Activated T-helper 2 cell treated with anti-CD3 and anti-CD28 coated beads, Interferon-gamma antibody, Interleukin-2, Interleukin-4, amounts not matched to agents 10 μg/mL and 5 μg/mL and 100 μg/mL, durations not matched to agents 14 hours and 24 hours and 36 hours (primary cell): ENCODE measurements around the gene HSPG2. TPM values are rescaled to one million over a fixed set of nuclear protein-coding genes. Genes with fewer than 3 reads are reported as not detected.

ENCODE experiments used
- DNase-seq: peaks from one replicate; pipeline ENCODE4 v3.0.0; 2021; ENCODE audit warnings: low spot score
- H3K27ac Mint-ChIP-seq: one replicate; pipeline ENCODE4 v1.8.0; 2021; ENCODE audit warnings: mixed read lengths
- H3K27me3 Mint-ChIP-seq: one replicate; pipeline ENCODE4 v1.8.0; 2021; ENCODE audit warnings: low read depth, mixed read lengths
- H3K36me3 Mint-ChIP-seq: one replicate; pipeline ENCODE4 v1.8.0; 2021; ENCODE audit warnings: low read depth, mixed read lengths
- H3K4me1 Mint-ChIP-seq: one replicate; pipeline ENCODE4 v1.8.0; 2021; ENCODE audit warnings: low read depth, mixed read lengths
- H3K4me3 Mint-ChIP-seq: one replicate; pipeline ENCODE4 v1.8.0; 2021; ENCODE audit warnings: low read depth, mild to moderate bottlenecking, moderate library complexity, mixed read lengths
- H3K9me3 Mint-ChIP-seq: one replicate; pipeline ENCODE4 v1.8.0; 2021; ENCODE audit warnings: mixed read lengths
- intact Hi-C: fragments of 100-400 bp; cut with micrococcal nuclease; formaldehyde crosslinking; loops from one replicate; pipeline ENCODE4 v1.15.1; 2023
- total RNA-seq: library from RNA; stranded (reverse); gene quantifications from 2 replicates; pipeline ENCODE4 v1.2.3, GENCODE V29; 2022

Gene HSPG2
- total RNA-seq, 1 donor from 2014 or later: 4.1 TPM

DNA sequence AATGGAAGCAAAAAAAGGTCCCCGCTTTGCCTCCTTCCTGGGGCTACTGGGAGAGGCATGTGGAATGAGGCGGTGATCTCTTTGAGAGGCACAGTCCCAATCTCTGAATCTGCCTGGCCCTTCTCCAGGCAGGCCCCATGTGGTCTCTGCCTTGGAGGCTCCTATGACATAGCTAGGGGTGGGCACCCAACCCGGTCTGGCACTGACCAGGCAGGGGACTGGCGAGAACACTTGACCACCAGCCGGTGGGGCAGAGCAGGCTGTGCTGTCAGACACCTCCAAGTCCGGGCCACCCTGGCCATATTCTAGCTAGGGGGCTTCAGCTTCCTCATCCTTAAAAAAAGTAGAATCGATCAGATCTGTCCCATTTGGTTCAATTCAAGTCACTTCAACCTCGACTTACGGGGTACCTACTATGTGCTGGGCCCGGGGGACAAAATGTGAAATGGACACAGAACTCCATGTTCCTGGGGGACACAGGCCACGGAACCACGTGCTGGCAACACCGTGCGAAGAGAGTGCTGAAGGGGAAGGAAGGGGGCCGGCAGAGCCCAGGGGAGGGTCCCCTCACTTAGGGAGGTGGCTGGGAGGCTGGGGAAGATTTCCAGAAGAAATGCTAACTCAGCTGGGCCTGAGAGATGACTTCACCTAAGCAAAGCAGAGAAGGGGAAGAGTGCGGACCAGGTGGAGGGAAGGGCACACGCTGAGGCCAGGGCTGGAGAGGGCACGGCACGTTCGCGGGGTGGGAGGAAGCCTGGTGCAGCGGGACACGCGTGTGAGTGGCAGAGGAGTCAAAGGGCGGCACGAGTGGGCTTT is 33.3 kb downstream of the HSPG2 start:
- Mint-ChIP-seq H3K27me3 (no peaks in the 10 kb centered on the region), H3K9me3 (no peaks in the 10 kb centered on the region), H3K36me3 (no peaks in the 10 kb centered on the region), H3K4me3 (no peak overlapping the region), H3K4me1 (peaks cover 7% of the 10 kb centered on the region), H3K27ac (no peak overlapping the region)
- no peak for DNase-seq
- intact Hi-C loops: no loop called here

DNA sequence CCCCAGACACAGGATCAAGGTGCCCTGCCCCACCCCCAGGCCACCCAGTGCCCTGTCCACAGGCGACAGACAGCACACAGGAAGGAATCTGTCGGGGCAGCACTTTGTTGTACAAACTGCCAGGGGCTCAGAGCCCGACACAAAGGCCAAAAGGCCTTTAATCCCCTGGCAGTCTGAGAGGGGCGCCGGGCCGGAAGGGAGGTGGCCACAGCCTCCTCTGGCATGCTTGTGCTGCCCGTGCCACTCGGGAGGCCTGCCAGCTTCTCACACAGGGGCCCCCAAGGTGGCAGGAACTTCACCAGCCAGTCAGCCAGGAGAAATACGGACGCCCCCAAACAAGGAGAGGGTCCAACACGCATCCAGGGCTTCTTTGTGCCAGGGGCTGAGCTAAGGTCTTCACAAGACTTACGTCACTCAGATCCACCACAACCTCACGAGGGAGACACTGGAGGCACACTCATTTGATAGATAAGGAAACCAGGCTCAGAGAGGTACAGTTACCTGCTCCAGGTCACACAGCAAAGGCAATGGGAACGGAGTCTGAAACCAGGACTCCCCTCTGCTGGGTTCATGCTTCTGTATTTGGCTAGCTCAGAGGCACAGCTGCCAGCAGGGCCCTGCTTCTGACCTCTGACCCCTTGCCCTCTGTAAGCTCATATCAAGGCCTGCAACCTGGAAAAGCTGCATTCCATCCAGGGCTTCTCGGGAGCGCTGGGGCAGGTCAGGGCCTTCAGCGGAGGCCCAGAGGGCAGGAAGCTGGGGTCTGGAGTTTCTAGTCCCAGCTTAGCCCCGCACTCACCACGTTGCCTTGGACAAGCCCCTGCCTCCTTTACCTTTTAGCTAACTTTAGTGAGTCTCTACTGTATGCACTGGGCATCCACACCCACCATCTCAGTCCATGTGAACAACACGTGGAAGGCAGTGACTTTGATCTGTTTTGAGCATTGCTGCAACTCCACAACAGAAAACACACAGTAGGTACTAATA is 34.8 kb downstream of the HSPG2 start:
- H3K27ac Mint-ChIP-seq: no peak overlapping the region
- no peak overlapping the region for H3K4me3 Mint-ChIP-seq
- intact Hi-C loops: no loop called here
- no peak for DNase-seq
- H3K36me3 Mint-ChIP-seq: no peaks in the 10 kb centered on the region
- H3K4me1 Mint-ChIP-seq: peaks cover 7% of the 10 kb centered on the region
- no peaks in the 10 kb centered on the region for H3K27me3 Mint-ChIP-seq
- no peaks in the 10 kb centered on the region for H3K9me3 Mint-ChIP-seq

- Mint-ChIP-seq H3K27ac (no peak overlapping the region), H3K36me3 (no peaks in the 10 kb centered on the region), H3K27me3 (no peaks in the 10 kb centered on the region), H3K4me1 (peaks cover 7% of the 10 kb centered on the region), H3K4me3 (no peak overlapping the region), H3K9me3 (no peaks in the 10 kb centered on the region)
- intact Hi-C loops: no loop called here
- no peak for DNase-seq
Measured at GRCh38 chr1:21901473-21901847, 35.6 kb downstream of the HSPG2 start.

- DNase-seq: no peak
- Mint-ChIP-seq H3K27me3 (no peaks in the 10 kb centered on the region), H3K9me3 (no peaks in the 10 kb centered on the region), H3K4me3 (no peak overlapping the region), H3K36me3 (no peaks in the 10 kb centered on the region), H3K27ac (no peak overlapping the region), H3K4me1 (peaks cover 7% of the 10 kb centered on the region)
- intact Hi-C loops: no loop called here
Measured at GRCh38 chr1:21900766-21901472, 36.2 kb downstream of the HSPG2 start.

DNA sequence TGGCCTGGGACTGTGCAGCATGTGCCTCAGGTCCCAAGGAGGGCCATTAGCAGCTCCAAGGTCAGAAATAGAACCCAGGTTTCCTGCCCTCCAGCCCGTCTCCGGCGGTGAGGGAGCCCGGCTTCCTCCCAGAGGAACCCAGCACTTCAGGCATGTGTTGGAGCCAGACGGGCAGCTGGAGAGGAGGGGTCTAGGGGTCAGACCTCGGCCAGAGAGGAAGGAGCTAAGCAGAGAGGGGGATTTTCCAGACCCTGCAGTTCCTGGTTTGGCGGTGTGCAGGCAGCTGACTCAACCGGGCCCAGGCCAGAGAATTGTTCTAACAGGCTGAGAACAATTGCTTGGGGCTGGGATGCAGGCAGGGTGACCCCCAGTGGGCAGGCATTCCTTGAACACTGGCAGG is 37.1 kb downstream of the HSPG2 start:
- no peak overlapping the region for H3K27ac Mint-ChIP-seq
- peaks cover 3% of the 10 kb centered on the region for H3K4me1 Mint-ChIP-seq
- DNase-seq: no peak
- H3K36me3 Mint-ChIP-seq: no peaks in the 10 kb centered on the region
- no peaks in the 10 kb centered on the region for H3K27me3 Mint-ChIP-seq
- H3K4me3 Mint-ChIP-seq: no peak overlapping the region
- no peaks in the 10 kb centered on the region for H3K9me3 Mint-ChIP-seq
- intact Hi-C loops: no loop called here

DNA sequence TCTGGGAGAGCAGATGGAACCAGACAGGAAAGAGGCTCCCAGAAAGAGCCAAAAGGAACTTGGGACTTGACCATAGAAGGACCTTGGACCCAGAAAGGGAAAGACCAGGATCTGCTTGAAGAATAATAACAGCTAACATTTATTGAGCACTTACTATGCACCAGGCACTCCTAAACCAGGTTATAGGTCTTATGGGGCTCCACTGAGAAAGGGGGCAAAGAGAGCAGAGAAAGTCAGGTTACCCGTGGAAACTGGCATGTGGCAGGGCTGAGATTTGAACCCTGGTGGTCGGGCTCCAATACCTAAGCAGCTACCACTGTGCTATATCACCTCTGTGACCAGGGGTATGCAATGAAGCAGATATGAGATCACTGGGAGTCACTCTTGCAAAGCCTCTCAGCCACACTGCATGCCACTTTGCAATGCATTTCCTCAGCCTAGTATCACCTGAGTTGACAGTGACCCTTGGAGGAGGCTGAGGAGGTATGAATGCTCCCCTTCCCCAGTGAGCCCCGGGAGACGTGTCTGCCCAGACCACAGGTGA is 37.8 kb downstream of the HSPG2 start:
- H3K9me3 Mint-ChIP-seq: no peaks in the 10 kb centered on the region
- no peaks in the 10 kb centered on the region for H3K36me3 Mint-ChIP-seq
- no peaks in the 10 kb centered on the region for H3K27me3 Mint-ChIP-seq
- H3K4me1 Mint-ChIP-seq: no peaks in the 10 kb centered on the region
- H3K4me3 Mint-ChIP-seq: no peak overlapping the region
- no peak for DNase-seq
- intact Hi-C loops: no loop called here
- no peak overlapping the region for H3K27ac Mint-ChIP-seq

DNA sequence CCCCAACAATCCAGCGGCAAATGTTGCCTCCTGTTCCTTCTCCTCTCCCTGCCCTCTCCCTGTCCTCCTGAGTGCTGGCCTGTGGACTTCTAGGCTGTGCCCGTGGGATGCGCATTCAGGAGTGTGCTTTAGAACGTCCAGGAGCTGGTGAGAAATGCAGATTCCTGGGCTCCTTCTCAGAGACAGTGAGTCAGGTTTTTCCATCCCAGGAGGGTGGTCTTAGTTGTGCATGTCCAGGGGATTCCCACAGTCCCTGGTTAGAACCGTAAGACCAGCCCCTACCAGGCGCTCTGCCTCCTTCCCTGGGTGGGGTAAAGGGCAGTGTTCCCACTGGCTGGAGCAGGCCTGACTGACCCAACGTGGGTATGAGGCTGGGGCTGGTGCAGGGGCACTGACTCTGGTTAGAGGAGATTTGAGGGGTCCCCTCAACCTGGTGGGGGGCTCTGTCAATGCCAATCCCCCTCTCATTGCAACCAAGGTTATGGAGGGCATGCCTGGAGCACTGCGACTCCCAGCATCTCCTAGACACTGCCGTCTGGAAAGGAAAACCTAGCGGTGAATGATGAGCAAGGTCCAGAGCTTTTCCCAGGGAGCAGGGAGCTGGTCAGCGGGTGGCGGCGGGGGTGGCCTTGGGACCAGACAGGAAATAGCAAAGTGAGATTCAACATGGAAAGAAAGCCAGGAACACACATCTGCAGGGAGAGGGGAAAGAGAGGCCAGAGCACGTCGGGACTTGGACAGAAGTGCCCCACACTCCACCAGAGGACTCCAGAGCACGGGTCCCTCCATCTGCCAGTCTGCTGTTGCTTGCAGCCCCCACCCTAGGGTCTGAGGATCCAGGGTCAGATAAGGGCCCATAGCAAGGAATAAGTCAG is 38.5 kb downstream of the HSPG2 start:
- Mint-ChIP-seq H3K4me3 (no peak overlapping the region), H3K27me3 (no peaks in the 10 kb centered on the region), H3K36me3 (no peaks in the 10 kb centered on the region), H3K9me3 (no peaks in the 10 kb centered on the region), H3K27ac (no peak overlapping the region), H3K4me1 (no peaks in the 10 kb centered on the region)
- DNase-seq: no peak
- intact Hi-C loops: no loop called here

DNA sequence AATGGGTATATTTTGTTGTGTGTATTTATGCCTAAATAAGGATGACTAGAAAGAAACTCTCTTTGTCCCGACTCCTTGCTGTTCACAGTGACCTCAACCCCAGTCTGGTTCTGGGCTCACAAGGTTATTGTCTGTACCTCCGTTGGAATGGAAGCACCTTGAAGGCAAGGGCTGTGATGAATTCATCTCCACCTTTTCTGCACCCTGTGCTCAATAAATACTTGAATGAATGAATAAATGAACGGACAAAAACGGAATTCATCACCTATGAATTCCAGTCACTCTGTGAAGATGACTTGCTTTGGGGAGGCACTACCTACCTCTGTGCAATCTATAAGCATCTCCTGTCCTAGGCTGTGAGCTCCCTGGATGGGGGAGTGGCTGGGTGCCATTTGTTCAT is 39.3 kb downstream of the HSPG2 start:
- no peak overlapping the region for H3K4me3 Mint-ChIP-seq
- no peak overlapping the region for H3K27ac Mint-ChIP-seq
- intact Hi-C loops: no loop called here
- no peaks in the 10 kb centered on the region for H3K36me3 Mint-ChIP-seq
- H3K27me3 Mint-ChIP-seq: no peaks in the 10 kb centered on the region
- H3K4me1 Mint-ChIP-seq: no peaks in the 10 kb centered on the region
- no peak for DNase-seq
- H3K9me3 Mint-ChIP-seq: no peaks in the 10 kb centered on the region

- Mint-ChIP-seq H3K4me1 (no peaks in the 10 kb centered on the region), H3K9me3 (no peaks in the 10 kb centered on the region), H3K27ac (no peak overlapping the region), H3K27me3 (no peaks in the 10 kb centered on the region), H3K4me3 (no peak overlapping the region), H3K36me3 (no peaks in the 10 kb centered on the region)
- DNase-seq: no peak
- intact Hi-C loops: no loop called here
Measured at GRCh38 chr1:21896652-21897532, 40.2 kb downstream of the HSPG2 start.

GRCh38 chr1:21896026-21896425 is 41.1 kb downstream of the HSPG2 start:
- no peak for DNase-seq
- H3K4me3 Mint-ChIP-seq: no peak overlapping the region
- H3K36me3 Mint-ChIP-seq: no peaks in the 10 kb centered on the region
- no peaks in the 10 kb centered on the region for H3K4me1 Mint-ChIP-seq
- intact Hi-C loops: no loop called here
- H3K27me3 Mint-ChIP-seq: no peaks in the 10 kb centered on the region
- H3K27ac Mint-ChIP-seq: no peak overlapping the region
- H3K9me3 Mint-ChIP-seq: no peaks in the 10 kb centered on the region
